Breast epithelium (tissue), 4 donors: ENCODE results near the gene PTPRG. TPM values are rescaled to one million over a fixed set of nuclear protein-coding genes. Genes with fewer than 3 reads are reported as not detected.

Experiments
- DNase-seq, 2 donors: peaks; one replicate each; pipeline ENCODE4 v3.0.0-alpha.2; 2019; ENCODE audit warnings: low spot score in 2 of 2
- H3K27ac ChIP-seq, 2 donors: fragments of 200-600 bp; sonication (generic) in 1 of 2; one replicate each; pipeline ENCODE4 v1.5.1; 2016 to 2019; ENCODE audit warnings: mild to moderate bottlenecking in 1 of 2
- H3K27me3 ChIP-seq, 2 donors: fragments of 200-600 bp; sonication (generic) in 1 of 2; one replicate each; pipeline versions ENCODE4 v1.5.1 to v1.6.0; 2017 to 2019; ENCODE audit warnings: control low read depth in 1 of 2, mild to moderate bottlenecking in 1 of 2
- H3K36me3 ChIP-seq: fragments of 200-600 bp; one replicate; pipeline ENCODE4 v1.5.1; 2019
- H3K4me1 ChIP-seq, 2 donors: fragments of 200-600 bp; sonication (generic); one replicate each; pipeline ENCODE4 v1.5.1; 2016 to 2019; ENCODE audit warnings: control low read depth in 1 of 2
- H3K4me3 ChIP-seq, 3 donors: fragments of 200-600 bp; sonication (generic); 1 replicate in 2 of 3; 2 replicates in 1 of 3; pipeline ENCODE4 v1.5.1; 2016 to 2019; ENCODE audit warnings: mild to moderate bottlenecking in 3 of 3, moderate library complexity in 2 of 3
- H3K9me3 ChIP-seq, 2 donors: fragments of 200-600 bp; sonication (generic) in 1 of 2; one replicate each; pipeline ENCODE4 v1.5.1; 2016 to 2019; ENCODE audit warnings: control low read depth in 1 of 2
- CTCF ChIP-seq, 3 donors: fragments of 450-650 bp; IDR thresholded peaks; one replicate each; pipeline ENCODE4 v1.5.1; 2016 to 2017; ENCODE audit warnings: antibody characterized with exemption in 3 of 3, mild to moderate bottlenecking in 3 of 3, moderate library complexity in 3 of 3
- POLR2A ChIP-seq: fragments of 450-650 bp; IDR thresholded peaks from one replicate; pipeline ENCODE4 v1.6.1; 2016; ENCODE audit warnings: antibody characterized with exemption, mild to moderate bottlenecking, moderate library complexity
- POLR2AphosphoS5 ChIP-seq, 3 donors: sonication (generic); formaldehyde crosslinking; IDR thresholded peaks; one replicate each; pipeline ENCODE4 v1.6.1; 2017; ENCODE audit warnings: antibody characterized with exemption in 3 of 3
- intact Hi-C: fragments of 100-400 bp; cut with DNase I; formaldehyde crosslinking; loops from one replicate; pipeline ENCODE4 v1.15.1; 2023; ENCODE audit warnings: low total_unique reads
- total RNA-seq, 3 donors: library from RNA; depleted of rRNA; stranded (reverse); fragments of >200 nt; gene quantifications; one replicate each; pipeline ENCODE4 v1.1.0, GENCODE V29; 2016

The PTPRG gene
- total RNA-seq, 3 donors from 2014 or later = 42.3 to 179 (median 61.6) TPM

GRCh38 chr3:61730056-61730455, 168.7 kb downstream of the PTPRG start:
- Histone ChIP-seq H3K9me3 (no peaks in the 10 kb centered on the region), H3K27me3 (no peaks in the 10 kb centered on the region), H3K27ac (peak overlapping the region in 1 of 2 donors; percentile 10), H3K4me3 (no peak overlapping the region), H3K4me1 (no peaks in the 10 kb centered on the region), H3K36me3 (no peaks in the 10 kb centered on the region)
- intact Hi-C loops = no loop called here
- TF ChIP-seq POLR2AphosphoS5 (IDR thresholded peaks at IDR 0.05) = no peak
- TF ChIP-seq CTCF (IDR thresholded peaks at IDR 0.05) = no peak
- DNase-seq = no peak

GRCh38 chr3:61730577-61731231, 169.3 kb downstream of the PTPRG start:
- intact Hi-C loops = no loop called here
- Histone ChIP-seq H3K27ac (no peak overlapping the region), H3K4me3 (no peak overlapping the region), H3K36me3 (no peaks in the 10 kb centered on the region), H3K9me3 (no peaks in the 10 kb centered on the region), H3K27me3 (no peaks in the 10 kb centered on the region), H3K4me1 (no peaks in the 10 kb centered on the region)
- no peak for TF ChIP-seq POLR2AphosphoS5 (IDR thresholded peaks at IDR 0.05)
- TF ChIP-seq POLR2A = no peak
- TF ChIP-seq CTCF (IDR thresholded peaks at IDR 0.05) = no peak
- DNase-seq = no peak

- intact Hi-C loops = no loop called here
- Histone ChIP-seq H3K36me3 (no peaks in the 10 kb centered on the region), H3K4me1 (no peaks in the 10 kb centered on the region), H3K27me3 (no peaks in the 10 kb centered on the region), H3K9me3 (no peaks in the 10 kb centered on the region), H3K27ac (peak overlapping the region in 1 of 2 donors; percentile 20), H3K4me3 (no peak overlapping the region)
- no peak for DNase-seq
- TF ChIP-seq POLR2A (no peak), CTCF (IDR thresholded peaks at IDR 0.05) (no peak), POLR2AphosphoS5 (IDR thresholded peaks at IDR 0.05) (no peak)
Observed at GRCh38 chr3:61733000-61733399, 171.6 kb downstream of the PTPRG start.

GRCh38 chr3:61733876-61734275, 172.5 kb downstream of the PTPRG start:
- Histone ChIP-seq H3K27me3 (no peaks in the 10 kb centered on the region), H3K36me3 (no peaks in the 10 kb centered on the region), H3K4me3 (no peak overlapping the region), H3K9me3 (no peaks in the 10 kb centered on the region), H3K4me1 (no peaks in the 10 kb centered on the region), H3K27ac (peak overlapping the region in 1 of 2 donors; percentile 20)
- DNase-seq = no peak
- intact Hi-C loops = no loop called here
- no peak for TF ChIP-seq POLR2AphosphoS5 (IDR thresholded peaks at IDR 0.05)
- no peak for TF ChIP-seq CTCF (IDR thresholded peaks at IDR 0.05)
- TF ChIP-seq POLR2A = no peak

GRCh38 chr3:61734749-61735686, 173.6 kb downstream of the PTPRG start:
- intact Hi-C loops = no loop called here
- no peak overlapping the region for H3K27ac ChIP-seq

More at GRCh38 chr3:61734749-61735686, 173.6 kb downstream of the PTPRG start:
- no peak for DNase-seq
- Histone ChIP-seq H3K27me3 (no peaks in the 10 kb centered on the region), H3K36me3 (no peaks in the 10 kb centered on the region), H3K4me3 (no peak overlapping the region), H3K4me1 (no peaks in the 10 kb centered on the region), H3K9me3 (no peaks in the 10 kb centered on the region)
- no peak for TF ChIP-seq POLR2A
- no peak for TF ChIP-seq POLR2AphosphoS5 (IDR thresholded peaks at IDR 0.05)
- TF ChIP-seq CTCF (IDR thresholded peaks at IDR 0.05) = no peak
